Astrocyte (in vitro differentiated cells and primary cell): ENCODE data around the gene MALAT1.

Experiments
- EZH2 ChIP-seq: IDR thresholded peaks from 2 replicates; pipeline ENCODE4 v1.6.1; 2012; ENCODE audit warnings: mild to moderate bottlenecking, low read length, inconsistent platforms; ENCODE audit not compliant: insufficient read depth
- TF ChIP-seq, protein P1 (sequence below): IDR thresholded peaks from 2 replicates; pipeline ENCODE4 v1.5.1; 2011; ENCODE audit warnings: low read depth, mild to moderate bottlenecking, inconsistent platforms, low read length, moderate library complexity; ENCODE audit not compliant: insufficient read depth

DNA sequence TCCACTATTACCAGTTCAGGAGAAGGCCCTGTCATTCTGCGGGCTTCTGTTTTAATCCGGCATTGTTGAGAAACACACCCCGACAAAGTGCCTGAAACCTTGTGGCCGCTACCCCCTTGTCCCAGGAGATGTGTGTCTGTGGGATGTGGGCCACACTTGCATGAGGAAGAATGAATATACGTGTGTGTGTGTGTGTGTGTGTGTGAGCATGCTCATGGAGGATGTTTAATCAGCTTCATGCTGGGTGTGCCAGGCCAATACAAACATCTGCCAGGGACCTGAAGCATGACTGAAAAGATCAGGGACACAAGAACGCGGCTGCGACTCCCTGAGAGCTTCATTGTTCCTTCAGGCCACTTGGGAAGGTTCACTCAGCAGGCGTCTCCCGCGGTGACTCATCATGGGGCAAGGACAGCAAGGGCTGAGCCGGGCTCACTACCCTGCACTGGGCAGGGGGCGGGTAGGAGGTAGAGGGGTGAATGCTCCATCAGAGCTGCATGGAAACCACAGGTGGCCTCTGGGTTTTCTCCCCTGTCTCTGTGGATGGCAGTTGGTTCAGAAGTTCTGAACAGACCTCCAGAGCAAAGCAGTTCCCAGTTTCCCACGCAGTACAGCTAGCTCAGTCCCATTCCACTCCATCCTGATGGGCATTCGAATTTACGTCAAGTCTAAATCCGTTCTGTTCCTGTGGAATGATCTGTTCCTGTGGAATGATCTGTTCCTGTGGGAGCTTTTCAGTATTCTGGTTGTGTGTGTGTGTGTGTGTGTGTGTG lies 7.0 kb upstream of the MALAT1 start:
- TF ChIP-seq, protein P1, sequence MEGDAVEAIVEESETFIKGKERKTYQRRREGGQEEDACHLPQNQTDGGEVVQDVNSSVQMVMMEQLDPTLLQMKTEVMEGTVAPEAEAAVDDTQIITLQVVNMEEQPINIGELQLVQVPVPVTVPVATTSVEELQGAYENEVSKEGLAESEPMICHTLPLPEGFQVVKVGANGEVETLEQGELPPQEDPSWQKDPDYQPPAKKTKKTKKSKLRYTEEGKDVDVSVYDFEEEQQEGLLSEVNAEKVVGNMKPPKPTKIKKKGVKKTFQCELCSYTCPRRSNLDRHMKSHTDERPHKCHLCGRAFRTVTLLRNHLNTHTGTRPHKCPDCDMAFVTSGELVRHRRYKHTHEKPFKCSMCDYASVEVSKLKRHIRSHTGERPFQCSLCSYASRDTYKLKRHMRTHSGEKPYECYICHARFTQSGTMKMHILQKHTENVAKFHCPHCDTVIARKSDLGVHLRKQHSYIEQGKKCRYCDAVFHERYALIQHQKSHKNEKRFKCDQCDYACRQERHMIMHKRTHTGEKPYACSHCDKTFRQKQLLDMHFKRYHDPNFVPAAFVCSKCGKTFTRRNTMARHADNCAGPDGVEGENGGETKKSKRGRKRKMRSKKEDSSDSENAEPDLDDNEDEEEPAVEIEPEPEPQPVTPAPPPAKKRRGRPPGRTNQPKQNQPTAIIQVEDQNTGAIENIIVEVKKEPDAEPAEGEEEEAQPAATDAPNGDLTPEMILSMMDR, result no peak
- no peak for TF ChIP-seq EZH2
